H1 (cell line): ENCODE measurements around the gene GRIA2. TPM values are rescaled to one million over a fixed set of nuclear protein-coding genes. Genes with fewer than 3 reads are reported as not detected.
A peak's percentile ranks its signal among the peaks of the same experiment; 100 is the strongest.

Experiments
- CTCF ChIA-PET: fragments of 300-600 bp; sonication (Branson Sonifier 250); formaldehyde crosslinking; loops from one replicate; lab custom pipeline; 2021; ENCODE audit not compliant: partially characterized antibody; lab: Charles Lee
- POLR2A ChIA-PET: fragments of 300-600 bp; sonication (Branson Sonifier 250); formaldehyde crosslinking; loops from one replicate; lab custom pipeline; 2021; ENCODE audit warnings: inconsistent platforms; ENCODE audit not compliant: partially characterized antibody; lab: Charles Lee
- DNase-seq, 2 experiments: peaks; one replicate each; pipeline versions ENCODE4 v3.0.0 to v3.0.0-alpha.2; 2010 to 2022; ENCODE audit warnings: low spot score in 2 of 2, low read depth in 1 of 2, mixed read lengths in 1 of 2
- FAIRE-seq: peaks from 2 replicates; lab custom pipeline; 2011; peaks lifted over from hg19 to GRCh38; lab: Jason Lieb, UNC
- H2AFZ ChIP-seq: 2 replicates; pipeline ENCODE4 v1.8.1; 2012; ENCODE audit warnings: low read length, inconsistent platforms
- H2AK5ac ChIP-seq: 2 replicates; pipeline ENCODE4 v1.6.1; 2013; ENCODE audit warnings: low read depth, low read length
- H2BK120ac ChIP-seq: replicated peaks from 2 replicates; pipeline ENCODE3; 2013; ENCODE audit warnings: low read depth, low read length, inconsistent platforms
- H2BK12ac ChIP-seq: 2 replicates; pipeline ENCODE4 v1.6.1; 2013; ENCODE audit warnings: low read depth, low read length
- H2BK15ac ChIP-seq: 2 replicates; pipeline ENCODE4 v1.6.1; 2013; ENCODE audit warnings: low read length
- H2BK20ac ChIP-seq: 2 replicates; pipeline ENCODE4 v1.6.1; 2013; ENCODE audit warnings: low read length
- H2BK5ac ChIP-seq: 2 replicates; pipeline ENCODE4 v1.6.1; 2013; ENCODE audit warnings: low read depth, low read length
- H3K14ac ChIP-seq: 2 replicates; pipeline ENCODE4 v1.6.1; 2013; ENCODE audit warnings: inconsistent platforms; ENCODE audit not compliant: insufficient read length
- H3K18ac ChIP-seq: 2 replicates; pipeline ENCODE4 v1.6.1; 2013; ENCODE audit warnings: low read length; ENCODE audit errors: extremely low read depth
- H3K23ac ChIP-seq: 2 replicates; pipeline ENCODE4 v1.6.1; 2013; ENCODE audit warnings: inconsistent platforms; ENCODE audit not compliant: insufficient read length
- H3K23me2 ChIP-seq: 2 replicates; pipeline ENCODE4 v1.6.1; 2013; ENCODE audit warnings: low read depth, low read length
- H3K27ac ChIP-seq: 2 replicates; pipeline ENCODE4 v1.6.1; 2011; ENCODE audit warnings: low read depth, low read length, inconsistent platforms
- H3K27me3 ChIP-seq, 4 experiments: replicated peaks in 1 of 4; 1 replicate in 1 of 4; 2 replicates in 3 of 4; pipeline versions ENCODE4 v1.6.1 to v1.8.1; 2011 to 2013; ENCODE audit warnings: low read length in 3 of 4, mild to moderate bottlenecking in 3 of 4, inconsistent platforms in 2 of 4, mixed read lengths in 2 of 4, moderate library complexity in 1 of 4; ENCODE audit not compliant: control insufficient read depth in 3 of 4, insufficient read depth in 3 of 4; ENCODE audit errors: extremely low read depth in 1 of 4
- H3K36me3 ChIP-seq, 4 experiments: 2 replicates each; pipeline versions ENCODE4 v1.6.1 to v1.8.1; 2011 to 2013; ENCODE audit warnings: mild to moderate bottlenecking in 4 of 4, low read length in 3 of 4, moderate library complexity in 2 of 4, control low read depth in 1 of 4, inconsistent platforms in 1 of 4; ENCODE audit not compliant: insufficient read depth in 4 of 4, control insufficient read depth in 2 of 4
- H3K4ac ChIP-seq: replicated peaks from 2 replicates; pipeline ENCODE3; 2013; ENCODE audit warnings: low read length, low read depth, mixed read lengths, inconsistent platforms; ENCODE audit not compliant: insufficient read length
- H3K4me1 ChIP-seq, 4 experiments: replicated peaks in 1 of 4; 1 replicate in 1 of 4; 2 replicates in 3 of 4; pipeline versions ENCODE4 v1.6.1 to v1.8.1; 2011 to 2013; ENCODE audit warnings: low read length in 3 of 4, inconsistent platforms in 2 of 4, mixed read lengths in 1 of 4; ENCODE audit not compliant: insufficient read depth in 4 of 4, control insufficient read depth in 3 of 4
- H3K4me2 ChIP-seq, 2 experiments: 2 replicates each; pipeline versions ENCODE4 v1.6.1 to v1.8.1; 2011 to 2013; ENCODE audit warnings: low read depth in 2 of 2, low read length in 2 of 2, control low read depth in 1 of 2, inconsistent platforms in 1 of 2, mild to moderate bottlenecking in 1 of 2; ENCODE audit not compliant: insufficient read depth in 1 of 2
- H3K4me3 ChIP-seq, 4 experiments: fragments of 200-600, 300-600 bp in 1 of 4; sonication (generic), shearing (Covaris generic), sonication (Bioruptor Twin) in 1 of 4; 2 replicates each; pipeline versions ENCODE4 v1.5.1 to v1.8.1; 2011 to 2016; ENCODE audit warnings: low read length in 4 of 4, low read depth in 3 of 4, control low read depth in 2 of 4, inconsistent platforms in 2 of 4, mild to moderate bottlenecking in 2 of 4, mixed read lengths in 1 of 4, moderate library complexity in 1 of 4; ENCODE audit not compliant: insufficient read depth in 2 of 4; ENCODE audit errors: extremely low read depth in 1 of 4
- H3K56ac ChIP-seq: replicated peaks from 2 replicates; pipeline ENCODE3; 2013; ENCODE audit warnings: low read depth, mild to moderate bottlenecking, mixed read lengths, low read length, inconsistent platforms; ENCODE audit not compliant: insufficient read length
- H3K79me1 ChIP-seq: 2 replicates; pipeline ENCODE4 v1.6.1; 2013; ENCODE audit warnings: low read depth, low read length, control low read depth
- H3K79me2 ChIP-seq, 2 experiments: 2 replicates each; pipeline versions ENCODE4 v1.6.1 to v1.8.1; 2012 to 2013; ENCODE audit warnings: low read length in 2 of 2, mild to moderate bottlenecking in 2 of 2, inconsistent platforms in 1 of 2; ENCODE audit not compliant: insufficient read depth in 2 of 2, control insufficient read depth in 1 of 2
- H3K9ac ChIP-seq, 4 experiments: replicated peaks in 1 of 4; 1 replicate in 1 of 4; 2 replicates in 3 of 4; pipeline versions ENCODE4 v1.6.1 to v1.8.1; 2011 to 2013; ENCODE audit warnings: low read depth in 3 of 4, low read length in 3 of 4, control low read depth in 2 of 4, mild to moderate bottlenecking in 2 of 4, moderate library complexity in 2 of 4, inconsistent platforms in 1 of 4; ENCODE audit errors: extremely low read depth in 1 of 4
- H3K9me3 ChIP-seq, 2 experiments: 2 replicates each; pipeline versions ENCODE4 v1.6.1 to v1.8.1; 2012 to 2013; ENCODE audit warnings: mild to moderate bottlenecking in 2 of 2, moderate library complexity in 2 of 2, control low read depth in 1 of 2, inconsistent platforms in 1 of 2, low read depth in 1 of 2, low read length in 1 of 2, mixed read lengths in 1 of 2; ENCODE audit not compliant: insufficient read depth in 2 of 2
- H4K20me1 ChIP-seq, 2 experiments: replicated peaks in 1 of 2; 2 replicates each; pipeline versions ENCODE3 to v1.8.1; 2011 to 2013; ENCODE audit warnings: inconsistent platforms in 2 of 2, low read length in 2 of 2, mild to moderate bottlenecking in 1 of 2; ENCODE audit not compliant: insufficient read depth in 2 of 2, control insufficient read depth in 1 of 2
- H4K5ac ChIP-seq: 2 replicates; pipeline ENCODE4 v1.6.1; 2013; ENCODE audit warnings: low read length, low read depth, mixed read lengths, inconsistent platforms; ENCODE audit not compliant: insufficient read length
- H4K8ac ChIP-seq: 2 replicates; pipeline ENCODE4 v1.8.0; 2013; ENCODE audit warnings: mild to moderate bottlenecking, moderate library complexity, low read length, inconsistent platforms; ENCODE audit not compliant: insufficient read depth; ENCODE audit errors: extremely low read depth
- H4K91ac ChIP-seq: replicated peaks from 2 replicates; pipeline ENCODE3; 2013; ENCODE audit warnings: low read length, mixed read lengths, inconsistent platforms; ENCODE audit not compliant: insufficient read length
- BCL11A ChIP-seq, 2 experiments: IDR thresholded peaks; one replicate each; pipeline ENCODE4 v1.6.1; 2011; ENCODE audit warnings: low read depth in 2 of 2, low read length in 2 of 2, mild to moderate bottlenecking in 2 of 2
- CREB1 ChIP-seq: IDR thresholded peaks from 2 replicates; pipeline ENCODE4 v1.6.1; 2012; ENCODE audit warnings: inconsistent platforms
- CTBP2 ChIP-seq: IDR thresholded peaks from 2 replicates; pipeline ENCODE4 v1.7.0; 2011; ENCODE audit warnings: borderline replicate concordance, mild to moderate bottlenecking, moderate library complexity, mixed read lengths, low read length; ENCODE audit not compliant: insufficient read depth, insufficient read length
- EGR1 ChIP-seq: IDR thresholded peaks from 2 replicates; pipeline ENCODE4 v1.6.1; 2011; ENCODE audit warnings: low read depth, low read length, borderline replicate concordance
- EP300 ChIP-seq, 2 experiments: IDR thresholded peaks; 1 replicate in 1 of 2; 2 replicates in 1 of 2; pipeline ENCODE4 v1.6.1; 2011 to 2012; ENCODE audit warnings: low read depth in 2 of 2, low read length in 2 of 2, mild to moderate bottlenecking in 2 of 2, borderline replicate concordance in 1 of 2, inconsistent platforms in 1 of 2, moderate library complexity in 1 of 2
- JUN ChIP-seq: IDR thresholded peaks from 2 replicates; pipeline ENCODE4 v1.6.1; 2011; ENCODE audit warnings: low read depth, mild to moderate bottlenecking, improper control_type of control experiment, low read length
- NRF1 ChIP-seq: IDR thresholded peaks from 2 replicates; pipeline ENCODE4 v1.6.1; 2011; ENCODE audit warnings: mild to moderate bottlenecking, low read depth, low read length, improper control_type of control experiment
- POLR2AphosphoS5 ChIP-seq: IDR thresholded peaks from 2 replicates; pipeline ENCODE4 v1.6.1; 2011; ENCODE audit warnings: low read depth, low read length
- RFX5 ChIP-seq: IDR thresholded peaks from 2 replicates; pipeline ENCODE4 v1.6.1; 2011; ENCODE audit warnings: low read depth, low read length, improper control_type of control experiment, borderline replicate concordance
- RXRA ChIP-seq: IDR thresholded peaks from 2 replicates; pipeline ENCODE4 v1.6.1; 2011; ENCODE audit warnings: low read depth, mild to moderate bottlenecking, low read length, moderate library complexity; ENCODE audit not compliant: insufficient read depth
- SIX5 ChIP-seq: IDR thresholded peaks from 2 replicates; pipeline ENCODE4 v1.6.1; 2011; ENCODE audit warnings: mild to moderate bottlenecking, low read depth, low read length
- SP1 ChIP-seq: IDR thresholded peaks from 2 replicates; pipeline ENCODE4 v1.6.1; 2011; ENCODE audit warnings: low read depth, low read length
- SRF ChIP-seq: IDR thresholded peaks from 2 replicates; pipeline ENCODE4 v1.6.1; 2011; ENCODE audit warnings: mild to moderate bottlenecking, low read depth, low read length, moderate library complexity
- TAF7 ChIP-seq: optimal IDR thresholded peaks from 2 replicates; pipeline ENCODE3; 2011; ENCODE audit warnings: low read depth, mild to moderate bottlenecking, inconsistent platforms, low read length, moderate library complexity, borderline replicate concordance
- TCF12 ChIP-seq: IDR thresholded peaks from 2 replicates; pipeline ENCODE4 v1.6.1; 2011; ENCODE audit warnings: low read depth, mild to moderate bottlenecking, low read length
- WGBS, 2 experiments: shearing (Covaris generic) in 1 of 2; methylation state at CpG; one replicate each; pipeline versions ENCODE4 v1.1.6 to v1.1.7; 2013 to 2015; ENCODE audit warnings: low lambda C conversion rate in 2 of 2, mixed read lengths in 2 of 2, inconsistent platforms in 1 of 2, low coverage in 1 of 2, missing lambda C conversion rate in 1 of 2; ENCODE audit not compliant: insufficient replicate concordance in 2 of 2, insufficient coverage in 1 of 2, insufficient read length in 1 of 2; ENCODE audit errors: extremely low coverage in 1 of 2, missing lambda C conversion rate in 1 of 2; 5-methylcytosine and 5-hydroxymethylcytosine counted together
- polyA plus RNA-seq, 7 experiments: library from polyadenylated mRNA; depleted of rRNA in 3 of 7; stranded (reverse) in 5 of 7; unstranded in 2 of 7; fragments of >200 nt in 5 of 7; fragments of 200-250 nt in 2 of 7; gene quantifications; 1 replicate in 5 of 7; 2 replicates in 1 of 7; 4 replicates in 1 of 7; pipeline versions ENCODE4 v1.2.1 to v1.2.3, GENCODE V29; 2011 to 2013; ENCODE audit warnings: missing spikeins in 2 of 7, mixed read lengths in 2 of 7
- total RNA-seq: library from RNA; stranded (reverse); fragmentation: NEBNext Ultra II Directional; extraction: Animal tissue kit (Norgen Biotek cat#: 25700); gene quantifications from 2 replicates; pipeline ENCODE4 v1.2.1, GENCODE V29; 2021

GRIA2 gene
- total and polyA plus RNA-seq, 2 of the 8 experiments (the other 6 are each of a cell fraction or from before 2014, with no cell fraction given), result not detected

- no peak overlapping the region for H3K27ac ChIP-seq
- H3K4me2 ChIP-seq, result no peak overlapping the region
- H3K56ac ChIP-seq, result no peak overlapping the region
- FAIRE-seq (no peak), DNase-seq (no peak)
- H3K79me1 ChIP-seq, result no peaks in the 10 kb centered on the region
- no peaks in the 10 kb centered on the region for H3K36me3 ChIP-seq
- H2BK20ac ChIP-seq, result no peak overlapping the region
- no peak overlapping the region for H2BK12ac ChIP-seq
- no peak overlapping the region for H3K4ac ChIP-seq
- ChIA-PET POLR2A (no interaction called here), CTCF (no interaction called here)
- peaks cover 0 to 4% (median 2%) of the 10 kb centered on the region in 4 experiments; a peak in 2 of 7 replicates for H3K4me1 ChIP-seq
- H3K14ac ChIP-seq, result no peak overlapping the region
- H2BK15ac ChIP-seq, result no peak overlapping the region
- no peak overlapping the region for H2AK5ac ChIP-seq
- H2AFZ ChIP-seq, result 0 out of 2 replicates have a peak overlapping the region, but pooled peaks have one; percentile 44
- H3K23ac ChIP-seq, result no peak overlapping the region
- no peak overlapping the region for H2BK120ac ChIP-seq
- WGBS, 2 experiments, result 95% methylated on average over 3 of the region's 3 CpGs; no CpG with 5 or more reads in 1 of the 2 experiments
- no peaks in the 10 kb centered on the region for H3K27me3 ChIP-seq
- no peak overlapping the region for H3K9ac ChIP-seq
- H3K9me3 ChIP-seq, result no peaks in the 10 kb centered on the region
- H2BK5ac ChIP-seq, result no peak overlapping the region
- H4K91ac ChIP-seq, result no peak overlapping the region
- no peaks in the 10 kb centered on the region for H3K23me2 ChIP-seq
- no peak overlapping the region for H4K5ac ChIP-seq
- H3K79me2 ChIP-seq, result no peaks in the 10 kb centered on the region
- H4K8ac ChIP-seq, result no peak overlapping the region
- H4K20me1 ChIP-seq, result no peaks in the 10 kb centered on the region
- H3K18ac ChIP-seq, result no peak overlapping the region
- no peak overlapping the region for H3K4me3 ChIP-seq
- TF ChIP-seq SIX5 (no peak), EP300 (IDR thresholded peaks at IDR 0.05; ENCODE audit: borderline replicate concordance in 1 of 2, low read depth in 2 of 2, low read length in 2 of 2) (no peak), JUN (no peak), EGR1 (no peak), TCF12 (no peak), RFX5 (no peak), SP1 (no peak), POLR2AphosphoS5 (no peak), RXRA (no peak), CREB1 (no peak), NRF1 (no peak), CTBP2 (no peak), BCL11A (IDR thresholded peaks at IDR 0.05; ENCODE audit: low read depth in 2 of 2, low read length in 2 of 2) (no peak), TAF7 (no peak), SRF (no peak)
Observed at GRCh38 chr4:157389741-157390140, 169.2 kb downstream of the GRIA2 start.
